Loucy (cell line): Measurements from ENCODE around the gene BLOC1S6.

Experiments used
- H2AFZ ChIP-seq: fragments of 200-600 bp; sonication (generic); 2 replicates; pipeline ENCODE4 v1.6.0; 2016; ENCODE audit warnings: antibody characterized with exemption, mild to moderate bottlenecking, low read length, moderate library complexity
- H3F3A ChIP-seq: fragments of 200-600 bp; 2 replicates; pipeline ENCODE4 v1.6.0; 2016; ENCODE audit warnings: antibody characterized with exemption, low read depth, mild to moderate bottlenecking
- H3K27me3 ChIP-seq: fragments of 200-600 bp; sonication (generic); 2 replicates; pipeline ENCODE4 v1.6.1; 2014; ENCODE audit warnings: low read length, mild to moderate bottlenecking; ENCODE audit not compliant: insufficient read depth, poor library complexity, severe bottlenecking
- H3K36me3 ChIP-seq: fragments of 200-600 bp; sonication (generic); 2 replicates; pipeline ENCODE4 v1.6.1; 2016; ENCODE audit warnings: low read length; ENCODE audit not compliant: insufficient read depth
- H3K4me1 ChIP-seq: fragments of 200-600 bp; sonication (generic); 2 replicates; pipeline ENCODE4 v1.5.1; 2014; ENCODE audit warnings: low read length, mild to moderate bottlenecking; ENCODE audit not compliant: insufficient read depth, poor library complexity, severe bottlenecking
- H3K4me2 ChIP-seq: fragments of 200-600 bp; sonication (generic); 2 replicates; pipeline ENCODE4 v1.6.0; 2014; ENCODE audit warnings: antibody characterized with exemption, low read length, low read depth, mild to moderate bottlenecking; ENCODE audit not compliant: poor library complexity, severe bottlenecking
- H3K4me3 ChIP-seq: fragments of 200-600 bp; sonication (generic); 2 replicates; pipeline ENCODE4 v1.5.1; 2014; ENCODE audit warnings: low read length, mild to moderate bottlenecking, mixed read lengths; ENCODE audit not compliant: poor library complexity, severe bottlenecking
- H3K79me2 ChIP-seq: fragments of 200-600 bp; sonication (generic); 2 replicates; pipeline ENCODE4 v1.6.1; 2014; ENCODE audit warnings: low read length; ENCODE audit not compliant: insufficient read depth
- H3K9ac ChIP-seq: fragments of 200-600 bp; sonication (generic); 2 replicates; pipeline ENCODE4 v1.6.0; 2014; ENCODE audit warnings: mild to moderate bottlenecking, low read depth, low read length, moderate library complexity; ENCODE audit not compliant: poor library complexity, severe bottlenecking
- H3K9me2 ChIP-seq: fragments of 200-600 bp; sonication (generic); replicated peaks from 2 replicates; pipeline ENCODE4 v1.6.1; 2016; ENCODE audit warnings: low read depth, low read length, mixed read lengths
- H3K9me3 ChIP-seq: fragments of 200-600 bp; sonication (generic); 2 replicates; pipeline ENCODE4 v1.6.1; 2014; ENCODE audit warnings: mild to moderate bottlenecking, antibody characterized with exemption, low read length, low read depth; ENCODE audit not compliant: insufficient read depth
- H4K20me1 ChIP-seq: fragments of 200-600 bp; sonication (generic); 2 replicates; pipeline ENCODE4 v1.6.0; 2014; ENCODE audit warnings: antibody characterized with exemption, low read length, mild to moderate bottlenecking; ENCODE audit not compliant: insufficient read depth, poor library complexity, severe bottlenecking
- EZH2phosphoT487 ChIP-seq: fragments of 200-600 bp; IDR thresholded peaks from 2 replicates; pipeline ENCODE4 v1.6.1; 2018; ENCODE audit warnings: antibody characterized with exemption, mild to moderate bottlenecking, moderate library complexity, borderline replicate concordance
- TF ChIP-seq, protein P1 (sequence below): fragments of 200-600 bp; sonication (generic); conservative IDR thresholded peaks from 2 replicates; pipeline ENCODE4 v1.5.1; 2014; ENCODE audit warnings: mild to moderate bottlenecking, antibody characterized with exemption, low read length

Gene BLOC1S6

DNA sequence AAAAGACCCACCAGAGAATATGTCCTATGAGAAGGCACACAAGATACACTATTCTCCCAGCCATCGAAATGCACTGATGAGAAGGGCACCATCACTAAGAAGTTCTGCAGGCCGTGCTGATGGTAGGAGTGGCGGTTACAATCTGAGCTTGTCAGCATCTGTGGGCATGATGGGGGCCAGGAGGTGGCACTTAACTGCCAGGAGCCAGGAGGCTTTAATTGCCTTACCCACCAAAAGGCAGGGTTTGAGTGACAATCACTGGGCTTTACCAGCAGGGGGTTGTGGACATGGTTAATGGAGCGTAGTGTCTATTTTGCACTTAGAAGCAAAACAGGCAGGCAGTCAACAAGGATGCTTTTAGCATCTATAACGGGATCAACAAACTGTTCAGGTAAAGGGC is 31.6 kb downstream of the BLOC1S6 start:
- Histone ChIP-seq H3K4me3 (no peak overlapping the region), H3K4me1 (no peaks in the 10 kb centered on the region), H3K4me2 (no peak overlapping the region), H3F3A (no peaks in the 10 kb centered on the region), H2AFZ (no peak overlapping the region), H3K79me2 (no peaks in the 10 kb centered on the region), H3K9me3 (no peaks in the 10 kb centered on the region), H3K9me2 (no peaks in the 10 kb centered on the region), H3K9ac (no peak overlapping the region), H3K36me3 (no peaks in the 10 kb centered on the region), H3K27me3 (no peaks in the 10 kb centered on the region), H4K20me1 (no peaks in the 10 kb centered on the region)
- TF ChIP-seq EZH2phosphoT487: no peak
- TF ChIP-seq, protein P1, sequence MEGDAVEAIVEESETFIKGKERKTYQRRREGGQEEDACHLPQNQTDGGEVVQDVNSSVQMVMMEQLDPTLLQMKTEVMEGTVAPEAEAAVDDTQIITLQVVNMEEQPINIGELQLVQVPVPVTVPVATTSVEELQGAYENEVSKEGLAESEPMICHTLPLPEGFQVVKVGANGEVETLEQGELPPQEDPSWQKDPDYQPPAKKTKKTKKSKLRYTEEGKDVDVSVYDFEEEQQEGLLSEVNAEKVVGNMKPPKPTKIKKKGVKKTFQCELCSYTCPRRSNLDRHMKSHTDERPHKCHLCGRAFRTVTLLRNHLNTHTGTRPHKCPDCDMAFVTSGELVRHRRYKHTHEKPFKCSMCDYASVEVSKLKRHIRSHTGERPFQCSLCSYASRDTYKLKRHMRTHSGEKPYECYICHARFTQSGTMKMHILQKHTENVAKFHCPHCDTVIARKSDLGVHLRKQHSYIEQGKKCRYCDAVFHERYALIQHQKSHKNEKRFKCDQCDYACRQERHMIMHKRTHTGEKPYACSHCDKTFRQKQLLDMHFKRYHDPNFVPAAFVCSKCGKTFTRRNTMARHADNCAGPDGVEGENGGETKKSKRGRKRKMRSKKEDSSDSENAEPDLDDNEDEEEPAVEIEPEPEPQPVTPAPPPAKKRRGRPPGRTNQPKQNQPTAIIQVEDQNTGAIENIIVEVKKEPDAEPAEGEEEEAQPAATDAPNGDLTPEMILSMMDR: peak; percentile 52

DNA sequence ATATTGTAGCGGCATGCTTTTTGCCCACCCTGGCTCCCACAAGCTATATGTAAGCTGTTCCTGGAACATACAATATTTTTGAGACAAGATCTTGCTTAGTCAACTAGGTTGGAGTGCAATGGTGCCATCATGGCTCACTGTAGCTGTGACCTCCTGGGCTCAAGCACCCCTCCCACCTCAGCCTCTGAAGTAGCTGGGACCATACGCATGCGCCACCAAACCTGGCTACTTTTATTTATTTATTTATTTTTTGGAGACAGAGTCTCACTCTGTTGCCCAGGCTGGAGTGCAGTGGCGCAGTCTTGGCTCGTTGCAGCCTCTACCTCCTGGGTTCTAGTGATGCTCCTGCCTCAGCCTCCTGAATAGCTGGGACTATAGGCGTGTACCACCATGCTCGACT is 41.0 kb downstream of the BLOC1S6 start:
- Histone ChIP-seq H3K4me2 (no peak overlapping the region), H3F3A (no peaks in the 10 kb centered on the region), H3K9me3 (peaks cover 9% of the 10 kb centered on the region; the same call in 1 of the 2 replicates)

DNA sequence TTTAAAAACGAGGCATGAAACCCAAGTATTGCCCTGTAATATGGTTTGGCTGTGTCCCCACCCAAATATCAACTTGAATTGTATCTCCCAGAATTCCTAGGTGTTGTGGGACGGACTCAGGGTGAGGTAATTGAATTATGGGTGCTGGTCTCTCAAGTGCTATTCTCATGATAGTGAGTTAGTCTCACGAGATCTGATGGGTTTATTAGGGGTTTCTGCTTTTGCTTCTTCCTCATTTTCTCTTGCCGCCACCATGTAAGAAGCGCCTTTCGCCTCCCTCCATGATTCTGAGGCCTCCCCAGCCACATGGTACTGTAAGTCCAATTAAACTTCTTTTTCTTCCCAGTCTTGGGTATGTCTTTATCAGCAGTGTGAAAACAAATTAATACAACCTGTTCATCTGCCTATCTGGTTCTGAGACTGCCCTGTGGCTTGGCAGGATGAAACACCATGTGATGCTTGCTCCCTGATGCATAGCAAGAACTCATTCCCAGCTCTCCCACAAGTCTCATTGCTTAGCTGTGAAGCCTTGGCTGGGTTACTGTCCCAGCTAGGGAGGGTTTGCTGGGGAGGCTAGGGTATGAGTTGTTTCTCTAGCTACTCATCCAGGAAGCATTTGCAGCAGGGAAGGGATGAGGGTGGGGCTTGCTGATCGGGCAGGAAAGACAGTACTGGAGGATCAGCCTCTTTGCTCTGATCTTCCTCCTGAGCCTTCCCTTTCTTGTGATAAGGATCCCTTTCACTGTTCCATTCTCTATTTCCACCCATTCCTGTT is 43.9 kb downstream of the BLOC1S6 start:
- peaks cover 12% of the 10 kb centered on the region for H3K4me1 ChIP-seq
- H3K27me3 ChIP-seq: peaks cover 7% of the 10 kb centered on the region
- TF ChIP-seq EZH2phosphoT487: no peak
- TF ChIP-seq, protein P1: no peak
- no peaks in the 10 kb centered on the region for H4K20me1 ChIP-seq
- no peaks in the 10 kb centered on the region for H3K36me3 ChIP-seq
- 0 out of 2 replicates have a peak, but pooled peaks cover 3% of the 10 kb centered on the region for H3F3A ChIP-seq
- no peak overlapping the region; the same call in 1 of the 2 replicates for H2AFZ ChIP-seq
- H3K4me2 ChIP-seq: no peak overlapping the region
- no peaks in the 10 kb centered on the region for H3K9me2 ChIP-seq
- H3K9ac ChIP-seq: no peak overlapping the region
- H3K4me3 ChIP-seq: no peak overlapping the region
- H3K79me2 ChIP-seq: no peaks in the 10 kb centered on the region
- peaks cover 6% of the 10 kb centered on the region; the same call in 1 of the 2 replicates for H3K9me3 ChIP-seq

More for the DNA sequence above, 41.0 kb downstream of the BLOC1S6 start:
- Histone ChIP-seq H3K79me2 (no peaks in the 10 kb centered on the region), H2AFZ (no peak overlapping the region), H4K20me1 (no peaks in the 10 kb centered on the region), H3K4me3 (no peak overlapping the region), H3K4me1 (no peaks in the 10 kb centered on the region), H3K9ac (no peak overlapping the region), H3K9me2 (no peaks in the 10 kb centered on the region), H3K36me3 (no peaks in the 10 kb centered on the region), H3K27me3 (no peaks in the 10 kb centered on the region)
- TF ChIP-seq EZH2phosphoT487: no peak
- TF ChIP-seq, protein P1: no peak
